Spleen (tissue), 7 donors: ENCODE data around the gene SMARCE1.

Experiments
- CTCF ChIP-seq, 11 experiments: fragments of 200-600 bp in 7 of 11; fragments of 450-650 bp in 4 of 11; sonication (generic) in 4 of 11; IDR thresholded peaks in 8 of 11; conservative IDR thresholded peaks in 3 of 11; 1 replicate in 7 of 11; 2 replicates in 4 of 11; pipeline versions ENCODE4 v1.4.0 to v1.8.0; 2016 to 2021; ENCODE audit warnings: antibody characterized with exemption in 11 of 11, inconsistent platforms in 4 of 11, mild to moderate bottlenecking in 1 of 11
- POLR2A ChIP-seq, 3 donors: fragments of 450-650 bp; IDR thresholded peaks; one replicate each; pipeline ENCODE4 v1.5.1; 2017; ENCODE audit warnings: antibody characterized with exemption in 3 of 3, mild to moderate bottlenecking in 1 of 3
- donor health status: DM: no; HTN: no; CAD: no; lungs with moderate emphysema.
- donor health status: DM: no; HTN: no; CAD: no.
- donor health status: DM: no; HTN: no; CAD: no.

GRCh38 chr17:40614431-40615067 lies 33.1 kb downstream of the SMARCE1 start:
- no peak for TF ChIP-seq POLR2A (IDR thresholded peaks at IDR 0.05)
- no peak for TF ChIP-seq CTCF (IDR thresholded peaks at IDR 0.05 in 8 of 11, conservative IDR thresholded peaks at IDR 0.05 in 3 of 11)
